ENCODE results near the gene SBK2.

GRCh38 chr19:55559684-55560083 lies 22.8 kb upstream of the SBK2 start:
- TF ChIP-seq, protein P1, sequence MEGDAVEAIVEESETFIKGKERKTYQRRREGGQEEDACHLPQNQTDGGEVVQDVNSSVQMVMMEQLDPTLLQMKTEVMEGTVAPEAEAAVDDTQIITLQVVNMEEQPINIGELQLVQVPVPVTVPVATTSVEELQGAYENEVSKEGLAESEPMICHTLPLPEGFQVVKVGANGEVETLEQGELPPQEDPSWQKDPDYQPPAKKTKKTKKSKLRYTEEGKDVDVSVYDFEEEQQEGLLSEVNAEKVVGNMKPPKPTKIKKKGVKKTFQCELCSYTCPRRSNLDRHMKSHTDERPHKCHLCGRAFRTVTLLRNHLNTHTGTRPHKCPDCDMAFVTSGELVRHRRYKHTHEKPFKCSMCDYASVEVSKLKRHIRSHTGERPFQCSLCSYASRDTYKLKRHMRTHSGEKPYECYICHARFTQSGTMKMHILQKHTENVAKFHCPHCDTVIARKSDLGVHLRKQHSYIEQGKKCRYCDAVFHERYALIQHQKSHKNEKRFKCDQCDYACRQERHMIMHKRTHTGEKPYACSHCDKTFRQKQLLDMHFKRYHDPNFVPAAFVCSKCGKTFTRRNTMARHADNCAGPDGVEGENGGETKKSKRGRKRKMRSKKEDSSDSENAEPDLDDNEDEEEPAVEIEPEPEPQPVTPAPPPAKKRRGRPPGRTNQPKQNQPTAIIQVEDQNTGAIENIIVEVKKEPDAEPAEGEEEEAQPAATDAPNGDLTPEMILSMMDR (IDR thresholded peaks at IDR 0.05; ENCODE audit: extremely low read depth in 1 of 2, insufficient read depth in 1 of 2, low read depth in 1 of 2, low read length in 2 of 2): no peak
- TF ChIP-seq, protein P2, sequence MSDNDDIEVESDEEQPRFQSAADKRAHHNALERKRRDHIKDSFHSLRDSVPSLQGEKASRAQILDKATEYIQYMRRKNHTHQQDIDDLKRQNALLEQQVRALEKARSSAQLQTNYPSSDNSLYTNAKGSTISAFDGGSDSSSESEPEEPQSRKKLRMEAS (IDR thresholded peaks at IDR 0.05; ENCODE audit: insufficient read depth, insufficient read length): no peak
- TF ChIP-seq POLR2A (IDR thresholded peaks at IDR 0.05; ENCODE audit: low read depth, low read length) (no peak), POLR2AphosphoS5 (IDR thresholded peaks at IDR 0.05; ENCODE audit: insufficient read depth, low read depth, low read length) (no peak), EZH2 (IDR thresholded peaks at IDR 0.05; ENCODE audit: borderline replicate concordance, low read depth, low read length, severe bottlenecking) (no peak)

All from endothelial cell of umbilical vein (primary cell).